ENCODE data around the gene GOT1.

The GOT1 gene

GRCh38 chr10:99410876-99411275, 19.5 kb downstream of the GOT1 start:
- H3K18ac ChIP-seq (ENCODE audit: low read length) = no peak overlapping the region
- no peak for DNase-seq
- H3K27ac ChIP-seq (ENCODE audit: low read depth, low read length) = no peak overlapping the region
- no peak overlapping the region for H2AK5ac ChIP-seq (ENCODE audit: low read length)
- no peak overlapping the region for H3K4ac ChIP-seq (ENCODE audit: low read depth, low read length)
- no peak overlapping the region for H2BK5ac ChIP-seq (ENCODE audit: low read depth, low read length, poor library complexity)
- no peak overlapping the region for H3K14ac ChIP-seq (ENCODE audit: low read length)
- WGBS (ENCODE audit: extremely low coverage, insufficient coverage, insufficient read length) = no CpG with 5 or more reads among the region's 4 CpGs
- H3K4me1 ChIP-seq (ENCODE audit: control insufficient read depth in 1 of 2, insufficient read depth in 2 of 2, low read length in 2 of 2) = peaks cover 5 to 7% of the 10 kb centered on the region in 2 experiments
- H4K91ac ChIP-seq (ENCODE audit: low read depth, low read length) = no peak overlapping the region
- H2BK12ac ChIP-seq (ENCODE audit: low read length) = no peak overlapping the region
- H3K79me1 ChIP-seq (ENCODE audit: low read length) = no peaks in the 10 kb centered on the region
- no peaks in the 10 kb centered on the region for H3K27me3 ChIP-seq (ENCODE audit: insufficient read depth, low read length)
- no peak overlapping the region for H3K4me3 ChIP-seq (ENCODE audit: low read depth, low read length)
- no peak overlapping the region for H3K4me2 ChIP-seq (ENCODE audit: low read length)
- H3K23ac ChIP-seq (ENCODE audit: low read length) = no peak overlapping the region
- H3K9ac ChIP-seq (ENCODE audit: low read length) = no peak overlapping the region
- H2BK120ac ChIP-seq (ENCODE audit: insufficient read depth, low read length, poor library complexity) = no peak overlapping the region
- H3K36me3 ChIP-seq (ENCODE audit: control insufficient read depth in 1 of 2, insufficient read depth in 2 of 2, low read length in 2 of 2) = peaks cover 0 to 12% of the 10 kb centered on the region in 2 experiments
- H4K8ac ChIP-seq (ENCODE audit: low read depth, low read length) = no peak overlapping the region
- no peaks in the 10 kb centered on the region for H3K9me3 ChIP-seq (ENCODE audit: insufficient read depth, low read depth, low read length)
- no peak overlapping the region for H2AFZ ChIP-seq (ENCODE audit: insufficient read depth, low read length, poor library complexity)
- H4K12ac ChIP-seq (ENCODE audit: low read depth, low read length) = no peak overlapping the region
- H3K79me2 ChIP-seq (ENCODE audit: control insufficient read depth, insufficient read depth, low read length, poor library complexity) = no peaks in the 10 kb centered on the region

GRCh38 chr10:99410146-99410545, 20.3 kb downstream of the GOT1 start:
- no peaks in the 10 kb centered on the region for H3K79me2 ChIP-seq (ENCODE audit: control insufficient read depth, insufficient read depth, low read length, poor library complexity)
- peaks cover 5 to 7% of the 10 kb centered on the region in 2 experiments for H3K4me1 ChIP-seq (ENCODE audit: control insufficient read depth in 1 of 2, insufficient read depth in 2 of 2, low read length in 2 of 2)
- no peak overlapping the region for H4K91ac ChIP-seq (ENCODE audit: low read depth, low read length)
- no peak overlapping the region for H3K4me3 ChIP-seq (ENCODE audit: low read depth, low read length)
- no peak overlapping the region for H4K12ac ChIP-seq (ENCODE audit: low read depth, low read length)
- no peak overlapping the region for H3K14ac ChIP-seq (ENCODE audit: low read length)
- H2BK120ac ChIP-seq (ENCODE audit: insufficient read depth, low read length, poor library complexity) = no peak overlapping the region
- DNase-seq = no peak
- H3K4me2 ChIP-seq (ENCODE audit: low read length) = no peak overlapping the region
- H3K4ac ChIP-seq (ENCODE audit: low read depth, low read length) = no peak overlapping the region
- no peak overlapping the region for H2BK5ac ChIP-seq (ENCODE audit: low read depth, low read length, poor library complexity)
- H2BK12ac ChIP-seq (ENCODE audit: low read length) = no peak overlapping the region
- no peak overlapping the region for H3K9ac ChIP-seq (ENCODE audit: low read length)
- no peaks in the 10 kb centered on the region for H3K79me1 ChIP-seq (ENCODE audit: low read length)
- no peaks in the 10 kb centered on the region for H3K27me3 ChIP-seq (ENCODE audit: insufficient read depth, low read length)
- WGBS (ENCODE audit: extremely low coverage, insufficient coverage, insufficient read length) = no CpG with 5 or more reads among the region's 1 CpG
- H2AFZ ChIP-seq (ENCODE audit: insufficient read depth, low read length, poor library complexity) = no peak overlapping the region
- no peak overlapping the region for H4K8ac ChIP-seq (ENCODE audit: low read depth, low read length)
- H2AK5ac ChIP-seq (ENCODE audit: low read length) = no peak overlapping the region
- H3K18ac ChIP-seq (ENCODE audit: low read length) = no peak overlapping the region
- H3K9me3 ChIP-seq (ENCODE audit: insufficient read depth, low read depth, low read length) = no peaks in the 10 kb centered on the region
- no peak overlapping the region for H3K23ac ChIP-seq (ENCODE audit: low read length)
- H3K36me3 ChIP-seq (ENCODE audit: control insufficient read depth in 1 of 2, insufficient read depth in 2 of 2, low read length in 2 of 2) = peaks cover 2 to 16% of the 10 kb centered on the region in 2 experiments
- no peak overlapping the region for H3K27ac ChIP-seq (ENCODE audit: low read depth, low read length)

GRCh38 chr10:99406149-99406548, 24.3 kb downstream of the GOT1 start:
- peaks cover 17 to 35% of the 10 kb centered on the region in 2 experiments for H3K36me3 ChIP-seq (ENCODE audit: control insufficient read depth in 1 of 2, insufficient read depth in 2 of 2, low read length in 2 of 2)
- no peak for DNase-seq
- no peak overlapping the region for H3K14ac ChIP-seq (ENCODE audit: low read length)
- H4K8ac ChIP-seq (ENCODE audit: low read depth, low read length) = no peak overlapping the region
- H2BK120ac ChIP-seq (ENCODE audit: insufficient read depth, low read length, poor library complexity) = no peak overlapping the region
- no peak overlapping the region for H2AK5ac ChIP-seq (ENCODE audit: low read length)
- no peak overlapping the region for H3K4ac ChIP-seq (ENCODE audit: low read depth, low read length)
- H3K27me3 ChIP-seq (ENCODE audit: insufficient read depth, low read length) = no peaks in the 10 kb centered on the region
- H3K9me3 ChIP-seq (ENCODE audit: insufficient read depth, low read depth, low read length) = no peaks in the 10 kb centered on the region
- no peak overlapping the region for H3K9ac ChIP-seq (ENCODE audit: low read length)
- no CpG with 5 or more reads among the region's 3 CpGs for WGBS (ENCODE audit: extremely low coverage, insufficient coverage, insufficient read length)
- H2AFZ ChIP-seq (ENCODE audit: insufficient read depth, low read length, poor library complexity) = no peak overlapping the region
- no peak overlapping the region for H4K91ac ChIP-seq (ENCODE audit: low read depth, low read length)
- no peaks in the 10 kb centered on the region for H3K79me2 ChIP-seq (ENCODE audit: control insufficient read depth, insufficient read depth, low read length, poor library complexity)
- H3K79me1 ChIP-seq (ENCODE audit: low read length) = no peaks in the 10 kb centered on the region
- H3K4me1 ChIP-seq (ENCODE audit: control insufficient read depth in 1 of 2, insufficient read depth in 2 of 2, low read length in 2 of 2) = peaks cover 2 to 7% of the 10 kb centered on the region in 2 experiments
- H2BK12ac ChIP-seq (ENCODE audit: low read length) = no peak overlapping the region
- no peak overlapping the region for H4K12ac ChIP-seq (ENCODE audit: low read depth, low read length)
- H3K23ac ChIP-seq (ENCODE audit: low read length) = no peak overlapping the region
- H3K4me3 ChIP-seq (ENCODE audit: low read depth, low read length) = no peak overlapping the region
- no peak overlapping the region for H2BK5ac ChIP-seq (ENCODE audit: low read depth, low read length, poor library complexity)
- H3K18ac ChIP-seq (ENCODE audit: low read length) = no peak overlapping the region
- H3K27ac ChIP-seq (ENCODE audit: low read depth, low read length) = no peak overlapping the region
- H3K4me2 ChIP-seq (ENCODE audit: low read length) = no peak overlapping the region

- H3K23ac ChIP-seq (ENCODE audit: low read length) = no peak overlapping the region
- no peak overlapping the region for H3K18ac ChIP-seq (ENCODE audit: low read length)
- H4K12ac ChIP-seq (ENCODE audit: low read depth, low read length) = peak overlapping the region; percentile 18
- WGBS (ENCODE audit: extremely low coverage, insufficient coverage, insufficient read length) = no CpG with 5 or more reads among the region's 9 CpGs
- no peaks in the 10 kb centered on the region for H3K79me1 ChIP-seq (ENCODE audit: low read length)
- no peak overlapping the region for H3K9ac ChIP-seq (ENCODE audit: low read length)
- no peak overlapping the region for H3K27ac ChIP-seq (ENCODE audit: low read depth, low read length)
- no peak overlapping the region for H2BK12ac ChIP-seq (ENCODE audit: low read length)
- H3K27me3 ChIP-seq (ENCODE audit: insufficient read depth, low read length) = no peaks in the 10 kb centered on the region
- no peak overlapping the region for H2AK5ac ChIP-seq (ENCODE audit: low read length)
- H2BK120ac ChIP-seq (ENCODE audit: insufficient read depth, low read length, poor library complexity) = no peak overlapping the region
- peak overlapping the region; percentile 46 for H2BK5ac ChIP-seq (ENCODE audit: low read depth, low read length, poor library complexity)
- H3K79me2 ChIP-seq (ENCODE audit: control insufficient read depth, insufficient read depth, low read length, poor library complexity) = no peaks in the 10 kb centered on the region
- no peak overlapping the region for H2AFZ ChIP-seq (ENCODE audit: insufficient read depth, low read length, poor library complexity)
- H4K91ac ChIP-seq (ENCODE audit: low read depth, low read length) = peak overlapping the region; percentile 28
- no peak overlapping the region for H3K4me3 ChIP-seq (ENCODE audit: low read depth, low read length)
- DNase-seq = no peak
- no peak overlapping the region for H3K4ac ChIP-seq (ENCODE audit: low read depth, low read length)
- H3K36me3 ChIP-seq (ENCODE audit: control insufficient read depth in 1 of 2, insufficient read depth in 2 of 2, low read length in 2 of 2) = peaks cover 19 to 39% of the 10 kb centered on the region in 2 experiments
- H3K14ac ChIP-seq (ENCODE audit: low read length) = no peak overlapping the region
- H3K9me3 ChIP-seq (ENCODE audit: insufficient read depth, low read depth, low read length) = no peaks in the 10 kb centered on the region
- peaks cover 2 to 4% of the 10 kb centered on the region in 2 experiments for H3K4me1 ChIP-seq (ENCODE audit: control insufficient read depth in 1 of 2, insufficient read depth in 2 of 2, low read length in 2 of 2)
- no peak overlapping the region for H3K4me2 ChIP-seq (ENCODE audit: low read length)
- no peak overlapping the region for H4K8ac ChIP-seq (ENCODE audit: low read depth, low read length)
Observed at GRCh38 chr10:99403674-99404073, 26.8 kb downstream of the GOT1 start.

Measured in trophoblast cell (in vitro differentiated cells and primary cell).